GM21515 (cell line): ENCODE measurements around the gene BANF2.
"Not testable (repeated sequence)": the region's sequence is repeated elsewhere in the genome, so short reads cannot be mapped to it uniquely, and the experiment has no call there.

ENCODE experiments used
- ATAC-seq: cut with Tn5 transposase; IDR thresholded peaks from one replicate; pipeline ENCODE4 v1.9.1; 2021; ENCODE audit not compliant: unreplicated experiment

BANF2 gene

DNA sequence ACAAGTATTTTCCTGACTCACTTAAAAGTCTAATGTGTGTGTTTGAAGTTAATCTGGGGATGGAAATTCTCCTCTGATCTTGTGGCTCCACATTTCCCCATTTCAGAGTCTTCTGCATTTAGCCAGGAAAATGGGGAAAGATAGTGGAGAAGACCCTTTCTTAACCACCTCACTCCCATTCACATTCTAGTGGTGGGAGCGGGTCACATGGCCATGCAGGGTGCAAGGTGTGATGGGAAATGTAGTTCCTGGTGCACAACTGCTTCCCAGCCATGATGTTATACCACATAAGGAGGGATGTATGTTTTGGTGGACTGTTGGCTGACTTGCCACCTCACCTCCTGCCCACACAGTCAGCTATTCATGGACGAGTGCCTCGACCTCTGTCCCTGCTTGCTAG lies 61.8 kb downstream of the BANF2 start:
- no peak for ATAC-seq

GRCh38 chr20:17762243-17762872 lies 62.6 kb downstream of the BANF2 start:
- no peak for ATAC-seq

DNA sequence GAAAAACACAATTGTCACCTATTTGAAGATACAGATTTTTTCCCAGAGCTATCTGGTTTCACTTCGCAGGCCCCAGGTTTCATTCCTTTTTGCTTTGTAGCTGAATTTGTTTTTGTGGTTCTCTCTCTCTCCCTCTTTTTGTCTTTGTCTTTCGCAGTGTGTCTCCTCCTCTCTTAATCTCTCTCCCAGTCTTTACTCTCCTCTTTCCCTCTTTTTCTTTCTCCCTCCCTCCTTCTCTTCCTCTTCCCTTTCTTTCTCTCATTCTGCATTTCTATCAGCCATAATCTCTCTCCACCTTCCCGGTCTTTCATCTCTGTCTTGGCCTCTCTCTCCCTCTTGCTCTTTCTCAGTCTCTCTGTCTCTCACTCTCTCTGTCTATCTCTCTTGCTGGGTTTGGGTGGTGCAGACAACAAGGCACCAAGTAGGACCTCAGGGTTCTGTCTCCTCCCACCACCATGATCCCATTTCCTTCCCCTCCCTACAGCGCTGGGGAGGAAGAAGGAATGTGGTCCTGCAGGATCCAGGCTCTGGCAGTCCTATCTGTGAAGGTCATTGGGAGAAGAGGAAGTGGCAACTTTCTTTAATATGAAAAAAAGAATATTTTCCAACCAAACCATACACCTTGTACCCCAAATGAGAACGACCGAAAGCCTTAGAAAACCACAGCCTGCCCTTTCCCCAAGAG lies 63.2 kb downstream of the BANF2 start:
- ATAC-seq: no peak

DNA sequence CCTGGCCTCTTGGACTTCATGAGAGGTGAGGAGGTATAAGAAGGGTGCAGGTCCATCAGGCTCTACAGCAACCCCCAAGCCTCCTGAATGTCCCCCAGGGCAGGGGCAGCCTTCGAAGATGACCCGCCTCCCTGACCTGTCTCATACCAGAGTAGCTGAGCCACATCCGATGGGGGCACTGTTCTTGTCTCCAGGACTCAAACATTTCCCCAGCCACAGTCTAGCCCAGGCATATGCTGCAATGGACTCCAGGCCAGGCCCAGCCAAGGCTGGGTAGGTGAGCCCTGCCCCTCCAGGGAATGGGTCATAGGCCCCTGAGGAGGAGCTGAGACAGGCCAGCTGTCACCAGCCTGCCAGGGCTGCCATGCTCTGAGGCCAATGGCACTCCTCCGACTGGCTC lies 65.3 kb downstream of the BANF2 start:
- no peak for ATAC-seq

DNA sequence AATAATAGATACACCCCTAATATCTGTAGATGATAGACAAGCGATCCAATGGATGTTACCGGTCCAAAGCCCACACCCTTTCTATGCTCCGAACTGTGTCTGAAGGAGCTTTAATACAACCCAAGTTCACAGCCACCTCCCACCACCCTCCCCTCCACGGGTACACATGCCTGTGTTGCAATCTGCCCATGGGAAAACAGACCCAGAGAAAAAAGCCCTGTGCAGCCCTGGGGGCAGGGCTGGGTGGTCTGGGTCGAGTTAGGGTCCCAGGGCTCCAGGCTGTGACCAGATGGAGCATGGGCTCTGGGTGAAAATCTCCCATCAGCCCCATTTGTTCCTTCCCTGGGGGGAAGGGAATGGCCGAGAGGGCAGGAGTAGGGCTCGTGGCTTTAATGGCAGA lies 65.8 kb downstream of the BANF2 start:
- no peak for ATAC-seq

DNA sequence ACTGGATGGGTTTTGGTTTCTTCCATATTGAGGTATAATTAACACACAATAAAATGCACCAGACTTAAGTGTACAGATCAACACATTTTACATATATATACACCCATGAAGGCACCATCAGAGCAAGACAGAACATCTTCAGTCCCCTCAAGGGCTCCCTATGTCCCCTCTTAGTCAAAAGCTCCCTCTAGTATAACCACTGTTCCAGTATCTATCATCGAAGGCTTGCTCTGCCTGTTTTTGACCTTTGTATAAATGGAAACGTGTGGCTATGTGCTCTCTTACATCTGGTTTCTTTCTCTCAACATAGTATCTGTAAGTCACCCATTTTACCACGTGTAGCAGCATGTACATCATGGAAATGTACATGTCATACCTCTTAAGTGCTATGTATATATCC lies 66.5 kb downstream of the BANF2 start:
- ATAC-seq: no peak

DNA sequence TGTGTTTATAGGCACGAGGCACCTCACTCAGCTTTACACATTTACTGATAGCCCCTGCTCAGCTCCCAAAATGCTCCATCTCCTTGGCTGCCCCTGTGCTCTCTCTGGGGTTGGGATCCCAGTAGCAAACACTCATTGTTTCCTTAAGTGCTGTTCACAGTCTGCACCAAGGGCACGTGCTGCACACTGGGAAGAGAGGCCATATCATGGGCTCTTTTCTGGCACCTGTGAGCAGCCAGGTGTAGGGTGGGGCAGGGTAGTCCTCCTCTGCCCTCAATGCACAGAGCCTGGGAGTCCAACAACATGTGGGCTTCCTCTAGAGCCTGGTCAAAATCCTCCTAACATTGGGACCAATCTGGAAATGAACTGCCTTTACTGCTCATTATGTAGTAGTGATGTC lies 67.9 kb downstream of the BANF2 start:
- no peak for ATAC-seq

DNA sequence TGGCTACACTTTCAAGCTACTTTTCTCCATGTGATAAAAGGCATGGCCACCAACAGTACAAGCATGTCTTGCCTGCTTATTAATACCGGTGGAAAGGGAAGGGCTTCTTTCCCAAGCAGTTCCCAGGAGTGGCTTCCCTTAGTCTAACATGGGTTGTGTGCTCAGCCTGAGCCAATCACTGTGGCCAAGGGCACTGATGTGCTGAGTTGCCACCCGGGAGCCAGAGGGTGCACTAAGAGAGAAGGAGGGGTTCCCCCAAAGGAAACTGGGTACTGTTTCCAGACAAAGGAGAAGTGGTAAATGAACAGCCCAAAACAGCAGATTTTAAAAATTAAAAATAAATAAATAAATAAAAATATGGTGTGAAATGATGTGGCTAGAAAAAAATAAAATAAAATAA lies 68.5 kb downstream of the BANF2 start:
- ATAC-seq: no peak

- ATAC-seq: not testable (repeated sequence)
Measured at GRCh38 chr20:17769716-17770115, 70.0 kb downstream of the BANF2 start.

- no peak for ATAC-seq
Measured at GRCh38 chr20:17771206-17772004, 71.6 kb downstream of the BANF2 start.

- ATAC-seq: no peak
Measured at GRCh38 chr20:17772005-17772343, 72.2 kb downstream of the BANF2 start.

GRCh38 chr20:17773619-17774018 lies 73.9 kb downstream of the BANF2 start:
- ATAC-seq: no peak

DNA sequence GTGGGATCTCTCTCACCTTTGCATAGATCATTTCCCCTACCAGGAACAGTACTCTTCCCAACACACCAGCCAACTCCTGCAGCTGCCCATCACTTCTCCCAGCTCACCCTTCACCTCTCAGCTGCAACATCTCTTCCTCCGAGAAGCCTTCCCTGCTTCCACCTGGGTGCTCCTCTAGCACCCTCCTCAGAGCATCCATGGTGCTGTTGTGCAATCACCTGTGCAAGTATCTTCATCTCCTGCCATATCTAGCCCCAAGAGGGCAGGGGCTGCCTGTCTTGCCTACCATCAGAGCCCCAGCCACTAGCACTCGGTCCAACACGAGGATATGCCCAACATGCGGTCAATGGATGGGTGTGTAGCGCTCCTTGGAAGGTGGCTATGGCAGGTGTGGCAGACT lies 75.8 kb downstream of the BANF2 start:
- ATAC-seq: no peak

DNA sequence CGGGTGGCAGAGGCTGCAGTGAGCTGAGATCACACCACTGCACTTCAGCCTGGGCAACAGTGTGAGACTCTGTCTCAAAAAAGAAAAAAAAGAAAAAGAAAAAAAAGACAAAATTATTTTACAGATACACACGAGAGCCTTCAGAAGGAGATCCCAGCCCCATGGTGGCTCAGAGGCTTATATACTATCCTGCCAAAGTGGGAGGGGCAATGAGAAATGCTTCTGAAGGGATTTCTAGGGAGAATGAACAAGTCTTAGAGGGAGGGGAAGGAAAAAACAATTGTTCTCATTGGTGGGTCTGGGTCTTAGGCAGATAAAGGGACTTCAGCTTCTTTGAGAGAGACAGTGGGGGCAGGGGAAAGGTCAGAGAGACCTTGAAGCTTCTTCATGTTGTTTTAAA lies 76.8 kb downstream of the BANF2 start:
- no peak for ATAC-seq

- ATAC-seq: not testable (repeated sequence)
Measured at GRCh38 chr20:17779011-17779410, 79.2 kb downstream of the BANF2 start.

GRCh38 chr20:17782768-17783167 lies 83.0 kb downstream of the BANF2 start:
- ATAC-seq: peak; percentile 88

DNA sequence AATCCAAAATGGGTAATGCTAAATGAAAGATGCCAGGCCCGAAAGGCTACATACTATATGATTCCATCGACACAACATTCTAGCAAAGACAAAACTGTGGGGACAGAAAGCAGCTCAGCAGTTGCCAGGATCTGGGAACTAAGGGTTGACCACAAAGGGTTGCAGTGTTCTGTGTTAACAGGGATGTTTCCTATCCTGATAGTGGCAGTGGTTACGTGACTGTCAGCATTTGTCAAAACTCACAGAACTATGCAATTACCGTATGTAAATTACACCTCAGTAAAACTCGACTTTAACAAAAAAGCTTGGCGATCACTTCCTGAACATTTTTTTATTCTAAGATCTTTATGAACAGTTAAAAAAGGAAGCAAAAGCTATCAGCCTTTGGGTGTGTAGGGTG lies 83.9 kb downstream of the BANF2 start:
- no peak for ATAC-seq

DNA sequence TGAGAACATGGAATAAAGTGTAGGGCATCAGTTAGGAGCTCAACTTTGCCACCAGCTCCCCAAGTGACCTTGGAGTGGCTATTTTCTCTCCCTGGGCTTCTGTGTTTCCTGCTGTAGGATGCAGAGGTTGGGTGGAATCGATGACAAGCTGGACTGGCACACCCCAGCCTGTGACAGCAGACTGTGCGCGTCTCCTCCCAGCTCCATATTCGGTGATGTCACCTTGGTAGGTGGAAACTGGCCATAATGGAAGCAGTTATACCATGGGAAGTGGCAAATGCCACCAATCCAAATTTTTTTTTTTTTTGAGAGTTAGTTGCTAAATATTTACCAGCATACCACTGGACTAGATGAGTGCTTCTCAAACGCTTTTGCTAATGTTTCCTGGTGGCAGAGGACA lies 85.2 kb downstream of the BANF2 start:
- ATAC-seq: no peak
